ENCODE measurements around the gene RYR1.

The RYR1 gene

GRCh38 chr19:38635483-38636399 lies 202.2 kb downstream of the RYR1 start:
- Histone ChIP-seq H3K27ac (ENCODE audit: low read depth, low read length, severe bottlenecking) (no peak overlapping the region), H3K9me3 (ENCODE audit: control insufficient read depth, low read length) (no peaks in the 10 kb centered on the region), H3K4me3 (ENCODE audit: extremely low read depth, insufficient read depth, low read length, poor library complexity, severe bottlenecking) (no peak overlapping the region), H3K4me1 (ENCODE audit: control insufficient read depth, insufficient read depth, low read length, poor library complexity, severe bottlenecking) (peaks cover under 1% of the 10 kb centered on the region), H3K36me3 (ENCODE audit: control insufficient read depth, insufficient read depth, low read length) (peaks cover 49% of the 10 kb centered on the region)
- WGBS, 2 experiments (ENCODE audit: insufficient coverage in 2 of 2) = 94 to 96% methylated on average over 14 of the region's 17 CpGs

Data from mesodermal cell (in vitro differentiated cells).